Stomach (tissue), 9 donors: ENCODE measurements around the gene ABTB2. TPM values are rescaled to one million over a fixed set of nuclear protein-coding genes. Genes with fewer than 3 reads are reported as not detected.

Experiments used
- DNase-seq, 2 donors: peaks; one replicate each; pipeline versions ENCODE4 v3.0.0 to v3.0.0-alpha.2; 2013 to 2019
- H3K27ac ChIP-seq, 5 donors: fragments of 200-600 bp in 4 of 5; sonication (generic) in 4 of 5; one replicate each; pipeline ENCODE4 v1.5.1; 2013 to 2019; ENCODE audit warnings: mild to moderate bottlenecking in 1 of 5, moderate library complexity in 1 of 5
- H3K27me3 ChIP-seq, 3 donors: fragments of 200-600 bp; sonication (generic); one replicate each; pipeline ENCODE4 v1.5.1; 2017 to 2019; ENCODE audit warnings: mixed run types in 1 of 3
- H3K36me3 ChIP-seq, 4 donors: fragments of 200-600 bp; sonication (generic); 1 replicate in 3 of 4; 2 replicates in 1 of 4; pipeline ENCODE4 v1.5.1; 2016 to 2019
- H3K4me1 ChIP-seq, 4 donors: fragments of 200-600 bp; sonication (generic); one replicate each; pipeline ENCODE4 v1.5.1; 2016 to 2019
- H3K4me3 ChIP-seq, 4 donors: fragments of 200-600 bp; sonication (generic) in 3 of 4; one replicate each; pipeline ENCODE4 v1.5.1; 2016 to 2019; ENCODE audit warnings: mild to moderate bottlenecking in 1 of 4
- H3K9me3 ChIP-seq, 4 donors: fragments of 200-600 bp; sonication (generic); one replicate each; pipeline ENCODE4 v1.5.1; 2016 to 2019
- EP300 ChIP-seq: sonication (generic); formaldehyde crosslinking; IDR thresholded peaks from one replicate; pipeline ENCODE4 v1.6.1; 2017; ENCODE audit warnings: antibody characterized with exemption
- POLR2A ChIP-seq, 4 donors: fragments of 450-650 bp; IDR thresholded peaks; one replicate each; pipeline ENCODE4 v1.6.1; 2016; ENCODE audit warnings: antibody characterized with exemption in 4 of 4, control low read depth in 2 of 4, mild to moderate bottlenecking in 1 of 4, moderate library complexity in 1 of 4
- POLR2AphosphoS5 ChIP-seq, 3 donors: sonication (generic); formaldehyde crosslinking; IDR thresholded peaks; one replicate each; pipeline ENCODE4 v1.6.1; 2016; ENCODE audit warnings: antibody characterized with exemption in 3 of 3
- WGBS, 5 donors: extraction: QIAGEN DNeasy Blood & Tissue Kit in 3 of 5; methylation state at CpG; one replicate each; pipeline versions ENCODE4 v1.1.5 to v1.1.7; 2013 to 2018; 5-methylcytosine and 5-hydroxymethylcytosine counted together
- intact Hi-C: fragments of 100-400 bp; cut with DNase I; formaldehyde crosslinking; loops from one replicate; pipeline ENCODE4 v1.15.1; 2023; ENCODE audit warnings: low total_unique reads
- polyA plus RNA-seq, 3 donors: library from polyadenylated mRNA; stranded (reverse); fragments of 200-250 nt; gene quantifications; one replicate each; pipeline ENCODE4 v1.2.3, GENCODE V29; 2013
- total RNA-seq, 5 donors: library from RNA; depleted of rRNA; stranded (reverse); fragments of >200 nt; gene quantifications; one replicate each; pipeline versions ENCODE4 v1.1.0 to v1.2.3, GENCODE V29; 2014 to 2016
- TF ChIP-seq, protein P1 (sequence below), 7 experiments: fragments of 450-650 bp in 4 of 7; fragments of 200-600 bp in 3 of 7; sonication (generic) in 3 of 7; IDR thresholded peaks; one replicate each; pipeline ENCODE4 v1.5.1; 2016 to 2019; ENCODE audit warnings: antibody characterized with exemption in 7 of 7, control low read depth in 2 of 7, mild to moderate bottlenecking in 1 of 7
- donor health status: healthy with polysubstance abuse.
- donor health status: Bipolar disorder and iron deficiency.
- donor health status: healthy.

ABTB2 gene
- total and polyA plus RNA-seq, 8 donors: 0.58 to 12.7 (median 2.2) TPM

GRCh38 chr11:34329876-34330275 lies 27.9 kb downstream of the ABTB2 start:
- TF ChIP-seq POLR2A (IDR thresholded peaks at IDR 0.05) (no peak), EP300 (no peak), POLR2AphosphoS5 (IDR thresholded peaks at IDR 0.05) (no peak)
- TF ChIP-seq, protein P1, sequence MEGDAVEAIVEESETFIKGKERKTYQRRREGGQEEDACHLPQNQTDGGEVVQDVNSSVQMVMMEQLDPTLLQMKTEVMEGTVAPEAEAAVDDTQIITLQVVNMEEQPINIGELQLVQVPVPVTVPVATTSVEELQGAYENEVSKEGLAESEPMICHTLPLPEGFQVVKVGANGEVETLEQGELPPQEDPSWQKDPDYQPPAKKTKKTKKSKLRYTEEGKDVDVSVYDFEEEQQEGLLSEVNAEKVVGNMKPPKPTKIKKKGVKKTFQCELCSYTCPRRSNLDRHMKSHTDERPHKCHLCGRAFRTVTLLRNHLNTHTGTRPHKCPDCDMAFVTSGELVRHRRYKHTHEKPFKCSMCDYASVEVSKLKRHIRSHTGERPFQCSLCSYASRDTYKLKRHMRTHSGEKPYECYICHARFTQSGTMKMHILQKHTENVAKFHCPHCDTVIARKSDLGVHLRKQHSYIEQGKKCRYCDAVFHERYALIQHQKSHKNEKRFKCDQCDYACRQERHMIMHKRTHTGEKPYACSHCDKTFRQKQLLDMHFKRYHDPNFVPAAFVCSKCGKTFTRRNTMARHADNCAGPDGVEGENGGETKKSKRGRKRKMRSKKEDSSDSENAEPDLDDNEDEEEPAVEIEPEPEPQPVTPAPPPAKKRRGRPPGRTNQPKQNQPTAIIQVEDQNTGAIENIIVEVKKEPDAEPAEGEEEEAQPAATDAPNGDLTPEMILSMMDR (IDR thresholded peaks at IDR 0.05): no peak
- H3K4me1 ChIP-seq: peaks cover 0 to 47% (median 22%) of the 10 kb centered on the region in 4 donors
- H3K27me3 ChIP-seq: no peaks in the 10 kb centered on the region
- intact Hi-C loops: no loop called here
- H3K27ac ChIP-seq: no peak overlapping the region
- H3K4me3 ChIP-seq: no peak overlapping the region
- no peak for DNase-seq
- H3K9me3 ChIP-seq: no peaks in the 10 kb centered on the region
- 63 to 97% (median 86%) methylated on average over 2 of the region's 2 CpGs for WGBS, 5 donors
- no peaks in the 10 kb centered on the region for H3K36me3 ChIP-seq

- Histone ChIP-seq H3K4me1 (peaks cover 0 to 56% (median 22%) of the 10 kb centered on the region in 4 donors), H3K9me3 (no peaks in the 10 kb centered on the region), H3K27ac (peak overlapping the region in 3 of 5 donors; percentile 20 to 69 (median 56)), H3K4me3 (no peak overlapping the region), H3K27me3 (no peaks in the 10 kb centered on the region), H3K36me3 (no peaks in the 10 kb centered on the region)
- intact Hi-C loops: no loop called here
- no peak for DNase-seq
- TF ChIP-seq POLR2AphosphoS5 (IDR thresholded peaks at IDR 0.05) (no peak), EP300 (no peak), POLR2A (IDR thresholded peaks at IDR 0.05) (no peak)
- TF ChIP-seq, protein P1 (IDR thresholded peaks at IDR 0.05): no peak
- WGBS, 5 donors: 70 to 89% (median 78%) methylated on average over 4 of the region's 4 CpGs
Measured at GRCh38 chr11:34328632-34328910, 29.2 kb downstream of the ABTB2 start.

DNA sequence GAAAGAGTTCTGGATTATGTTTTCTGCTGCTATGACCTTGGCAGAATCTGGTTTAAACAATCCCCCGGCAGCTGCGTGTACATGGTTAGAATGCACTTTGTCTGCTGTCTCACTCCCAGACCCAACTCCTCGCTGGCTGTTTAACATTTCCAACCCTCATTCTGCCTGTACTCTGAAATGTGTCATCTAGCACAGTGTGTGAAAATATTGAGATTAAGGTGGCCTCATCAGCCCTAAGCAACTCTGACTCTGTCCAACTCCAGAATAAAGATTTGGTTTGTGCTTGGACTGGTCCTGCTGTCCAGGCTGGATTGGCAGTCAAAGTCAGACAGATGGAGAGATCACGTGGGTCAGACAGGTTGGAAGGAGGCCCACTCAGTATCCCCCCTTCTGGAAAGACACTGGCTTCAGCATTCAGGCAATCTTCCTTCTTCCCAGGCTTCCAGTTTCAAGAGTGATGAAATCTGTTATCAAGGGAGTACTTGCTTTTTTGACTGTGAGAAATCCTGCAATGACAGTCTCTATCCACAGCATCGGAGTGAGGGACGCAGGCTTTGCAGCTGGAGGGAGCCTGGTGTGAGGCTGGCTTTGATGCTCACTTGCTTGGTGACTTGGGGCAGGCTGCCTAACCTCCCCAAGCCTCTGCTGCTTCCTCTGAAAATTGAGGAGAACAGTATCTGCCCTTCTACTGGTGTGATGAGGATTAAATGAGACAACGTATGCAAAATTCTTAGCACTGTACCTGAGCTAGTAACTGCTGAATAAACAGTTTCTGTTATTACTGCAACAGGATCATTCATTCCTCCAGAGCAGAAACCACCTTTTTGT lies 29.8 kb downstream of the ABTB2 start:
- Histone ChIP-seq H3K36me3 (no peaks in the 10 kb centered on the region), H3K27ac (peak overlapping the region in 4 of 5 donors; percentile 20 to 69 (median 57)), H3K4me1 (peaks cover 0 to 56% (median 22%) of the 10 kb centered on the region in 4 donors), H3K4me3 (no peak overlapping the region), H3K27me3 (no peaks in the 10 kb centered on the region), H3K9me3 (no peaks in the 10 kb centered on the region)
- TF ChIP-seq, protein P1 (IDR thresholded peaks at IDR 0.05): no peak
- TF ChIP-seq POLR2AphosphoS5 (IDR thresholded peaks at IDR 0.05) (peak in 2 of 3 donors; percentile 35 to 57), POLR2A (IDR thresholded peaks at IDR 0.05) (no peak), EP300 (no peak)
- intact Hi-C loops: no loop called here
- 60 to 77% (median 74%) methylated on average over 7 of the region's 7 CpGs for WGBS, 5 donors
- DNase-seq: peak in 1 of 2 donors; percentile 84

GRCh38 chr11:34324466-34324865 lies 33.3 kb downstream of the ABTB2 start:
- Histone ChIP-seq H3K36me3 (no peaks in the 10 kb centered on the region), H3K9me3 (no peaks in the 10 kb centered on the region), H3K4me3 (no peak overlapping the region), H3K27ac (peak overlapping the region in 2 of 5 donors; percentile 21 to 65), H3K27me3 (no peaks in the 10 kb centered on the region), H3K4me1 (peaks cover 0 to 39% (median 14%) of the 10 kb centered on the region in 4 donors)
- intact Hi-C loops: no loop called here
- TF ChIP-seq EP300: no peak
- TF ChIP-seq POLR2A (IDR thresholded peaks at IDR 0.05): no peak
- TF ChIP-seq, protein P1 (IDR thresholded peaks at IDR 0.05): no peak
- no peak for TF ChIP-seq POLR2AphosphoS5 (IDR thresholded peaks at IDR 0.05)
- DNase-seq: no peak
- WGBS, 5 donors: 67 to 83% (median 78%) methylated on average over 3 of the region's 3 CpGs
